HCT116 (cell line): ENCODE measurements around the gene WHRN. TPM values are rescaled to one million over a fixed set of nuclear protein-coding genes. Genes with fewer than 3 reads are reported as not detected.
A peak's percentile ranks its signal among the peaks of the same experiment; 100 is the strongest.

Experiments used
- ATAC-seq: fragments of 200-7000 bp; cut with Tn5 transposase; 2 replicates; pipeline ENCODE4 v1.9.1; 2020; ENCODE audit warnings: mild to moderate bottlenecking, moderate library complexity
- BruUV-seq: library from RNA; stranded (reverse); fragments of 400-500 nt; replicated peaks from 2 replicates; lab custom pipeline; 2021; lab: Mats Ljungman, UMichigan
- CTCF ChIA-PET: fragments of 300-600 bp; sonication (Branson Sonifier 250); formaldehyde crosslinking; loops from one replicate; lab custom pipeline; 2021; ENCODE audit warnings: antibody characterized with exemption; lab: Charles Lee
- POLR2A ChIA-PET: fragments of 300-600, 350-600 bp; sonication (Branson Sonifier 250); formaldehyde crosslinking; loops from one replicate; lab custom pipeline; 2021; ENCODE audit warnings: antibody characterized with exemption; lab: Charles Lee
- RAD21 ChIA-PET, 2 experiments: fragments of 300-600 bp; sonication (Branson Sonifier 250); formaldehyde crosslinking; loops; one replicate each; lab custom pipeline; 2023; ENCODE audit warnings: low total read pairs in 2 of 2; ENCODE audit not compliant: uncharacterized antibody in 2 of 2, unreplicated experiment in 2 of 2, low non-redundant PET in 1 of 2; lab: Charles Lee
- DNase-seq: peaks from one replicate; pipeline ENCODE4 v3.0.0-alpha.2; 2010; ENCODE audit warnings: low read depth, low spot score
- H2AFZ ChIP-seq: fragments of 200-600 bp; shearing (Covaris generic), sonication (generic); 2 replicates; pipeline ENCODE4 v1.6.1; 2017; ENCODE audit warnings: low read depth, mixed run types, mixed read lengths, antibody characterized with exemption, low read length; ENCODE audit not compliant: poor library complexity, severe bottlenecking
- H3K27ac ChIP-seq: 2 replicates; pipeline ENCODE4 v1.5.1; 2012; ENCODE audit warnings: low read depth, low read length
- H3K27me3 ChIP-seq: fragments of 200-600 bp; sonication (generic); 2 replicates; pipeline ENCODE4 v1.6.1; 2016; ENCODE audit warnings: mixed run types, low read length, mixed read lengths; ENCODE audit not compliant: insufficient read depth
- H3K36me3 ChIP-seq, 2 experiments: fragments of 200-500 bp in 1 of 2; fragments of 200-600 bp in 1 of 2; sonication (Bioruptor generic) in 1 of 2; sonication (generic) in 1 of 2; 2 replicates each; pipeline versions ENCODE4 v1.5.1 to v1.6.1; 2014 to 2016; ENCODE audit warnings: low read length in 2 of 2, inconsistent platforms in 1 of 2, mixed read lengths in 1 of 2, mixed run types in 1 of 2; ENCODE audit not compliant: insufficient read depth in 2 of 2, control insufficient read depth in 1 of 2
- H3K4me1 ChIP-seq, 2 experiments: fragments of 200-600 bp in 1 of 2; sonication (generic) in 1 of 2; 2 replicates each; pipeline versions ENCODE4 v1.5.1 to v1.6.1; 2012 to 2017; ENCODE audit warnings: low read length in 2 of 2, inconsistent platforms in 1 of 2, mild to moderate bottlenecking in 1 of 2, mixed read lengths in 1 of 2, mixed run types in 1 of 2, moderate library complexity in 1 of 2; ENCODE audit not compliant: insufficient read depth in 2 of 2, control insufficient read depth in 1 of 2
- H3K4me2 ChIP-seq: fragments of 200-600 bp; sonication (generic); 2 replicates; pipeline ENCODE4 v1.6.1; 2017; ENCODE audit warnings: mixed run types, low read length, mixed read lengths
- H3K4me3 ChIP-seq, 2 experiments: fragments of 200-600 bp in 1 of 2; sonication (generic) in 1 of 2; replicated peaks in 1 of 2; 2 replicates each; pipeline ENCODE4 v1.5.1; 2011 to 2016; ENCODE audit warnings: low read length in 2 of 2, control low read depth in 1 of 2, low read depth in 1 of 2, mild to moderate bottlenecking in 1 of 2, mixed read lengths in 1 of 2, mixed run types in 1 of 2
- H3K79me2 ChIP-seq: fragments of 200-600 bp; sonication (generic); 2 replicates; pipeline ENCODE4 v1.6.1; 2017; ENCODE audit warnings: mild to moderate bottlenecking, mixed run types, low read length, moderate library complexity, mixed read lengths; ENCODE audit not compliant: insufficient read depth
- H3K9ac ChIP-seq: fragments of 200-600 bp; sonication (generic); 2 replicates; pipeline ENCODE4 v1.6.1; 2016; ENCODE audit warnings: low read length, mixed read lengths
- H3K9me2 ChIP-seq: fragments of 200-600 bp; sonication (generic), shearing (Covaris generic); 2 replicates; pipeline ENCODE4 v1.6.1; 2017; ENCODE audit warnings: mixed run types, mild to moderate bottlenecking, moderate library complexity; ENCODE audit not compliant: insufficient read depth
- H3K9me3 ChIP-seq, 2 experiments: fragments of 200-500 bp in 1 of 2; fragments of 200-600 bp in 1 of 2; sonication (Bioruptor generic) in 1 of 2; sonication (generic) in 1 of 2; 2 replicates each; pipeline ENCODE4 v1.6.1; 2014 to 2017; ENCODE audit warnings: low read length in 2 of 2, mixed read lengths in 2 of 2, inconsistent platforms in 1 of 2, low read depth in 1 of 2, mild to moderate bottlenecking in 1 of 2, mixed run types in 1 of 2, moderate library complexity in 1 of 2; ENCODE audit not compliant: control insufficient read depth in 1 of 2, insufficient read depth in 1 of 2
- H4K20me1 ChIP-seq: fragments of 200-600 bp; sonication (generic), shearing (Covaris generic); 2 replicates; pipeline ENCODE4 v1.6.1; 2017; ENCODE audit warnings: mixed run types, mild to moderate bottlenecking, moderate library complexity; ENCODE audit not compliant: insufficient read depth
- CEBPB ChIP-seq: IDR thresholded peaks from 2 replicates; pipeline ENCODE4 v1.6.1; 2012; ENCODE audit warnings: low read depth
- EGR1 ChIP-seq: IDR thresholded peaks from 2 replicates; pipeline ENCODE4 v1.6.1; 2012; ENCODE audit warnings: low read depth
- EZH2 ChIP-seq: fragments of 200-600 bp; sonication (generic); IDR thresholded peaks from 2 replicates; pipeline ENCODE4 v1.6.1; 2017; ENCODE audit warnings: antibody characterized with exemption, mixed run types
- EZH2phosphoT487 ChIP-seq: fragments of 200-600 bp; IDR thresholded peaks from 2 replicates; pipeline ENCODE4 v1.6.1; 2018; ENCODE audit warnings: antibody characterized with exemption, borderline replicate concordance
- FOSL1 ChIP-seq: IDR thresholded peaks from 2 replicates; pipeline ENCODE4 v1.6.1; 2012; ENCODE audit warnings: low read depth
- JUND ChIP-seq: IDR thresholded peaks from 2 replicates; pipeline ENCODE4 v1.6.1; 2012
- POLR2AphosphoS5 ChIP-seq: IDR thresholded peaks from 2 replicates; pipeline ENCODE4 v1.6.1; 2011; ENCODE audit warnings: mild to moderate bottlenecking, low read depth, low read length, moderate library complexity
- SIN3A ChIP-seq: IDR thresholded peaks from 2 replicates; pipeline ENCODE4 v1.6.1; 2012; ENCODE audit warnings: low read depth
- SRF ChIP-seq: IDR thresholded peaks from 2 replicates; pipeline ENCODE4 v1.6.1; 2012; ENCODE audit warnings: low read depth
- TCF7L2 ChIP-seq: IDR thresholded peaks from 2 replicates; pipeline ENCODE4 v1.7.0; 2011; ENCODE audit warnings: borderline replicate concordance, inconsistent platforms; ENCODE audit not compliant: insufficient read depth, insufficient read length; ENCODE audit errors: extremely low read depth
- ZFX ChIP-seq: fragments of 450-650 bp; IDR thresholded peaks from 2 replicates; pipeline ENCODE4 v1.6.1; 2017
- intact Hi-C: fragments of 100-400 bp; cut with micrococcal nuclease; formaldehyde crosslinking; loops from 2 replicates; pipeline ENCODE4 v1.10.0; 2022
- total RNA-seq: library from RNA; stranded (reverse); gene quantifications from one replicate; pipeline ENCODE4 v1.2.1, GENCODE V29; 2021; ENCODE audit not compliant: unreplicated experiment
- TF ChIP-seq, protein P1 (sequence below): IDR thresholded peaks from 2 replicates; pipeline ENCODE4 v1.6.1; 2012
- TF ChIP-seq, protein P2 (sequence below): IDR thresholded peaks from 2 replicates; pipeline ENCODE4 v1.6.1; 2012
- TF ChIP-seq, protein P3 (sequence below): IDR thresholded peaks from 2 replicates; pipeline ENCODE4 v1.6.1; 2011; ENCODE audit warnings: mild to moderate bottlenecking, low read length, moderate library complexity; ENCODE audit not compliant: insufficient replicate concordance; ENCODE audit errors: extremely low read depth

The WHRN gene
- total RNA-seq, 1 experiment from 2014 or later, result 12.8 TPM

DNA sequence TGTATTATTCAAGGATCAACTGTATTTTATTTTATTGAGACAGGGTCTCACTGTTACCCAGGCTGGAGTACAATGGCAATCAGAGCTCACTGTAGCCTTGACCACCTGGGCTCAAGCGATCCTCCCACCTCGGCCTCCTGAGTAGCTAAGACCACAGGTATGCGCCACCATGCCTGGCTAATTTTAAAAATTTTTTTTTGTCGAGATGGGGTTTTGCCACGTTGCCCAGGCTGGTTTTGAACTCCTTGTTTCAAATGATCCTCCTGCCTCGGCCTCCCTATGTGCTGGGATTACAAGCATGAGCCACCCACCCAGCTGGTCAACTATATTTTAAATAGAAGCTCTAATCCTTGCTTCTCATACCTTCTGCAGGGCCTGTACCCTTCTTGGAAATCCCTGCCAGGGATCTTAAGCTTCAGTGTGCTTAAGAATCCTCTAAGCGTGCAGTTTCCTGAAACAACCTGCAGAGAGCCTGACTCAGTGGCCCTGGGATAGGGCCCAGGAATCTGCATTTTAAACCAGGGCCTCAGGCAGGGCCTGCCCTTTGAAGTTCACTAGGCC, 120.4 kb downstream of the WHRN start:
- no TSS peak for BruUV-seq
- H3K4me2 ChIP-seq, result peak overlapping the region; percentile 42
- H2AFZ ChIP-seq, result no peak overlapping the region
- ChIA-PET POLR2A (no interaction called here), CTCF (interaction anchor here (0.5 kb wide), 1 partner anchor 144 kb away, joined by 3 read pairs; no protein-coding TSS in a partner anchor), RAD21 (no interaction called here)
- H3K79me2 ChIP-seq, result no peaks in the 10 kb centered on the region
- intact Hi-C loops, result no loop called here
- no peaks in the 10 kb centered on the region for H4K20me1 ChIP-seq
- no peaks in the 10 kb centered on the region for H3K36me3 ChIP-seq
- no peak overlapping the region for H3K4me3 ChIP-seq
- peaks cover 4 to 18% of the 10 kb centered on the region in 2 experiments; a peak in 2 of 4 replicates for H3K4me1 ChIP-seq
- TF ChIP-seq ZFX, result no peak
- TF ChIP-seq SIN3A, result no peak
- no peak for TF ChIP-seq EZH2phosphoT487
- TF ChIP-seq FOSL1, result no peak
- peak; percentile 37 for TF ChIP-seq TCF7L2
- no peaks in the 10 kb centered on the region for H3K27me3 ChIP-seq
- peak; percentile 13 for DNase-seq
- H3K9me3 ChIP-seq, result no peaks in the 10 kb centered on the region
- no peaks in the 10 kb centered on the region for H3K9me2 ChIP-seq
- H3K27ac ChIP-seq, result no peak overlapping the region
- peak; percentile 45 for ATAC-seq
- no peak overlapping the region for H3K9ac ChIP-seq

DNA sequence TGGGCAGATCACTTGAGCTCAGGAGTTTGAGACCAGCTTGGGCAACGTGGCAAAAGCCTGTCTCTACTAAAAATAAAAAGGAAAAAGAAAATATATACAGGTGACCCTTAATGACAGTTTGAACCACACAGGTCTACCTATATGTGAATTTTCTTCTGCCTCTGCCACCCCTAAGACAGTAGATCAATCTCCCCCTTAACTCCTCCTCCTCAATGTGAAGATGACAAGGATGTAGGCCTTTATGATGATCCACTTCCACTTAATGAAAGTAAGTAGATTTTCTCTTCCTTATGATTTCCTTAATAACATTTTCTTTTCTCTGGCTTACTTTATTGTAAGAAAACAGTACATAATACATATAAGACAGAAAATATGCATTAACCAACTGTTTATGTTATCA, 120.9 kb downstream of the WHRN start:
- ChIA-PET RAD21 (no interaction called here), CTCF (no interaction called here), POLR2A (no interaction called here)
- H4K20me1 ChIP-seq, result no peaks in the 10 kb centered on the region
- no peaks in the 10 kb centered on the region for H3K36me3 ChIP-seq
- intact Hi-C loops, result no loop called here
- ATAC-seq (no peak), DNase-seq (no peak)
- H3K27me3 ChIP-seq, result no peaks in the 10 kb centered on the region
- no peak overlapping the region for H2AFZ ChIP-seq
- no peak for TF ChIP-seq EGR1
- no peak for TF ChIP-seq POLR2AphosphoS5
- TF ChIP-seq, protein P1, sequence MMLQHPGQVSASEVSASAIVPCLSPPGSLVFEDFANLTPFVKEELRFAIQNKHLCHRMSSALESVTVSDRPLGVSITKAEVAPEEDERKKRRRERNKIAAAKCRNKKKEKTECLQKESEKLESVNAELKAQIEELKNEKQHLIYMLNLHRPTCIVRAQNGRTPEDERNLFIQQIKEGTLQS, result no peak
- TF ChIP-seq, protein P2, sequence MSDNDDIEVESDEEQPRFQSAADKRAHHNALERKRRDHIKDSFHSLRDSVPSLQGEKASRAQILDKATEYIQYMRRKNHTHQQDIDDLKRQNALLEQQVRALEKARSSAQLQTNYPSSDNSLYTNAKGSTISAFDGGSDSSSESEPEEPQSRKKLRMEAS, result no peak
- TF ChIP-seq, protein P3, sequence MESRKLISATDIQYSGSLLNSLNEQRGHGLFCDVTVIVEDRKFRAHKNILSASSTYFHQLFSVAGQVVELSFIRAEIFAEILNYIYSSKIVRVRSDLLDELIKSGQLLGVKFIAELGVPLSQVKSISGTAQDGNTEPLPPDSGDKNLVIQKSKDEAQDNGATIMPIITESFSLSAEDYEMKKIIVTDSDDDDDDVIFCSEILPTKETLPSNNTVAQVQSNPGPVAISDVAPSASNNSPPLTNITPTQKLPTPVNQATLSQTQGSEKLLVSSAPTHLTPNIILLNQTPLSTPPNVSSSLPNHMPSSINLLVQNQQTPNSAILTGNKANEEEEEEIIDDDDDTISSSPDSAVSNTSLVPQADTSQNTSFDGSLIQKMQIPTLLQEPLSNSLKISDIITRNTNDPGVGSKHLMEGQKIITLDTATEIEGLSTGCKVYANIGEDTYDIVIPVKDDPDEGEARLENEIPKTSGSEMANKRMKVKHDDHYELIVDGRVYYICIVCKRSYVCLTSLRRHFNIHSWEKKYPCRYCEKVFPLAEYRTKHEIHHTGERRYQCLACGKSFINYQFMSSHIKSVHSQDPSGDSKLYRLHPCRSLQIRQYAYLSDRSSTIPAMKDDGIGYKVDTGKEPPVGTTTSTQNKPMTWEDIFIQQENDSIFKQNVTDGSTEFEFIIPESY, result no peak
- no peak for TF ChIP-seq CEBPB
- no peak for TF ChIP-seq JUND
- no peak for TF ChIP-seq SRF
- TF ChIP-seq FOSL1, result no peak
- TF ChIP-seq EZH2, result no peak
- H3K79me2 ChIP-seq, result no peaks in the 10 kb centered on the region
- H3K4me3 ChIP-seq, result no peak overlapping the region
- peaks cover 4 to 18% of the 10 kb centered on the region in 2 experiments; a peak in 2 of 4 replicates for H3K4me1 ChIP-seq
- H3K9me2 ChIP-seq, result no peaks in the 10 kb centered on the region
- no TSS peak for BruUV-seq
- no peak overlapping the region for H3K4me2 ChIP-seq
- H3K9me3 ChIP-seq, result no peaks in the 10 kb centered on the region
- no peak overlapping the region for H3K27ac ChIP-seq
- no peak overlapping the region for H3K9ac ChIP-seq
